WTC11 (cell line): ENCODE measurements around the gene LRP11. TPM values are rescaled to one million over a fixed set of nuclear protein-coding genes. Genes with fewer than 3 reads are reported as not detected.

Experiments used
- ATAC-seq: fragments of 200-7000 bp; cut with Tn5 transposase; 2 replicates; pipeline ENCODE4 v1.10.0; 2021; ENCODE audit warnings: mild to moderate bottlenecking, moderate library complexity
- CTCF ChIA-PET: fragments of 300-600 bp; sonication (Branson Sonifier 250); formaldehyde crosslinking; loops from one replicate; lab custom pipeline; 2021; ENCODE audit warnings: antibody characterized with exemption; lab: Charles Lee
- POLR2A ChIA-PET: fragments of 350-600 bp; sonication (Branson Sonifier 250); formaldehyde crosslinking; loops from one replicate; lab custom pipeline; 2021; ENCODE audit warnings: antibody characterized with exemption; lab: Charles Lee
- DNase-seq: peaks from one replicate; pipeline ENCODE4 v3.0.0; 2021; ENCODE audit warnings: low spot score
- H3K27ac Mint-ChIP-seq: 2 replicates; pipeline ENCODE4 v1.8.0; 2021; ENCODE audit warnings: mixed read lengths
- H3K27me3 Mint-ChIP-seq: 2 replicates; pipeline ENCODE4 v1.8.0; 2021; ENCODE audit warnings: low read depth, mild to moderate bottlenecking, moderate library complexity, mixed read lengths
- H3K36me3 Mint-ChIP-seq: 2 replicates; pipeline ENCODE4 v1.8.0; 2021; ENCODE audit warnings: mixed read lengths
- H3K4me1 Mint-ChIP-seq: 2 replicates; pipeline ENCODE4 v1.8.0; 2022; ENCODE audit warnings: mixed read lengths
- H3K4me3 Mint-ChIP-seq: 2 replicates; pipeline ENCODE4 v1.8.0; 2021; ENCODE audit warnings: mild to moderate bottlenecking, moderate library complexity, mixed read lengths
- H3K9me3 Mint-ChIP-seq: 2 replicates; pipeline ENCODE4 v1.8.0; 2021; ENCODE audit warnings: mixed read lengths
- ELF4 ChIP-seq: sonication (generic); formaldehyde crosslinking; IDR thresholded peaks from 2 replicates; pipeline ENCODE4 v1.8.1; 2022; ENCODE audit warnings: low read depth, mild to moderate bottlenecking, moderate library complexity, missing genetic modification reagents
- FOXP1 ChIP-seq: sonication (generic); formaldehyde crosslinking; IDR thresholded peaks from 2 replicates; pipeline ENCODE4 v1.8.0; 2022; ENCODE audit warnings: missing genetic modification reagents, mild to moderate bottlenecking, moderate library complexity, borderline replicate concordance
- TP53 ChIP-seq: sonication (generic); formaldehyde crosslinking; IDR thresholded peaks from 2 replicates; pipeline ENCODE4 v1.8.1; 2023; ENCODE audit warnings: mild to moderate bottlenecking, missing genetic modification reagents
- total RNA-seq: library from RNA; stranded (reverse); gene quantifications from 3 replicates; pipeline ENCODE4 v1.2.3, GENCODE V29; 2021
- TF ChIP-seq, protein P1 (sequence below): sonication (generic); formaldehyde crosslinking; IDR thresholded peaks from 2 replicates; pipeline ENCODE4 v1.8.0; 2023; ENCODE audit warnings: mild to moderate bottlenecking, missing genetic modification reagents
- TF ChIP-seq, protein P2 (sequence below): sonication (generic); formaldehyde crosslinking; IDR thresholded peaks from 2 replicates; pipeline ENCODE4 v1.8.1; 2023; ENCODE audit warnings: mild to moderate bottlenecking, missing genetic modification reagents
- TF ChIP-seq, protein P3 (sequence below): sonication (generic); formaldehyde crosslinking; IDR thresholded peaks from 2 replicates; pipeline ENCODE4 v1.8.0; 2022; ENCODE audit warnings: mild to moderate bottlenecking, missing genetic modification reagents
- TF ChIP-seq, protein P4 (sequence below): sonication (generic); formaldehyde crosslinking; conservative IDR thresholded peaks from 2 replicates; pipeline ENCODE4 v1.8.1; 2023; ENCODE audit warnings: mild to moderate bottlenecking, low read depth, missing genetic modification reagents, moderate library complexity
- TF ChIP-seq, protein P5 (sequence below): fragments of 250-450 bp; sonication (Bioruptor Pico); IDR thresholded peaks from 2 replicates; pipeline ENCODE4 v1.9.0; 2021; ENCODE audit warnings: mild to moderate bottlenecking
- TF ChIP-seq, protein P6 (sequence below): fragments of 250-450 bp; sonication (Bioruptor Pico); IDR thresholded peaks from 2 replicates; pipeline ENCODE4 v1.9.0; 2021; ENCODE audit warnings: mild to moderate bottlenecking, borderline replicate concordance
- TF ChIP-seq, protein P7 (sequence below): sonication (generic); formaldehyde crosslinking; IDR thresholded peaks from 2 replicates; pipeline ENCODE4 v1.8.0; 2022; ENCODE audit warnings: mild to moderate bottlenecking, missing genetic modification reagents
- TF ChIP-seq, protein P8 (sequence below): sonication (generic); formaldehyde crosslinking; IDR thresholded peaks from 2 replicates; pipeline ENCODE4 v1.8.1; 2023; ENCODE audit warnings: mild to moderate bottlenecking, missing genetic modification reagents, borderline replicate concordance

LRP11 gene
- total RNA-seq, 1 experiment from 2014 or later: 19.8 TPM

DNA sequence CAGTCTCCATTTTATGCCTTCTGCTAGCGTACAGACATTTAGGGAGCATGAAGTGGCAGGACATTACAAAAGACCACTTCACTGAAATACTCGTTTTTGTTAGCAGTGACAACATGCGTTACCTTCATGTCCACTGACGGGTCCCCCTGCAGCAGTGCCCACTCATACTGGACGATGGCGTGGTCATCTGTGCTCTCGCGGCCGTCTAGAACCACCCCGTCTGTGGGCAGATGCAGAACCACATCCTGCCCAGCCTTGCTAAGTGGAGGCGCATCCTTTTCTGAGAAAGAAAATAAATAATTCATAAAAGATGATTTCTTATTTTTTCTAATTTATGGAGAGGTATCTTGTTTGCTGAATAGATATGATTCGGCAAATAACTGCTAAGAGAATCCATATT lies 11.3 kb downstream of the LRP11 start:
- TF ChIP-seq, protein P1, sequence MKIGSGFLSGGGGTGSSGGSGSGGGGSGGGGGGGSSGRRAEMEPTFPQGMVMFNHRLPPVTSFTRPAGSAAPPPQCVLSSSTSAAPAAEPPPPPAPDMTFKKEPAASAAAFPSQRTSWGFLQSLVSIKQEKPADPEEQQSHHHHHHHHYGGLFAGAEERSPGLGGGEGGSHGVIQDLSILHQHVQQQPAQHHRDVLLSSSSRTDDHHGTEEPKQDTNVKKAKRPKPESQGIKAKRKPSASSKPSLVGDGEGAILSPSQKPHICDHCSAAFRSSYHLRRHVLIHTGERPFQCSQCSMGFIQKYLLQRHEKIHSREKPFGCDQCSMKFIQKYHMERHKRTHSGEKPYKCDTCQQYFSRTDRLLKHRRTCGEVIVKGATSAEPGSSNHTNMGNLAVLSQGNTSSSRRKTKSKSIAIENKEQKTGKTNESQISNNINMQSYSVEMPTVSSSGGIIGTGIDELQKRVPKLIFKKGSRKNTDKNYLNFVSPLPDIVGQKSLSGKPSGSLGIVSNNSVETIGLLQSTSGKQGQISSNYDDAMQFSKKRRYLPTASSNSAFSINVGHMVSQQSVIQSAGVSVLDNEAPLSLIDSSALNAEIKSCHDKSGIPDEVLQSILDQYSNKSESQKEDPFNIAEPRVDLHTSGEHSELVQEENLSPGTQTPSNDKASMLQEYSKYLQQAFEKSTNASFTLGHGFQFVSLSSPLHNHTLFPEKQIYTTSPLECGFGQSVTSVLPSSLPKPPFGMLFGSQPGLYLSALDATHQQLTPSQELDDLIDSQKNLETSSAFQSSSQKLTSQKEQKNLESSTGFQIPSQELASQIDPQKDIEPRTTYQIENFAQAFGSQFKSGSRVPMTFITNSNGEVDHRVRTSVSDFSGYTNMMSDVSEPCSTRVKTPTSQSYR: no peak
- TF ChIP-seq, protein P2, sequence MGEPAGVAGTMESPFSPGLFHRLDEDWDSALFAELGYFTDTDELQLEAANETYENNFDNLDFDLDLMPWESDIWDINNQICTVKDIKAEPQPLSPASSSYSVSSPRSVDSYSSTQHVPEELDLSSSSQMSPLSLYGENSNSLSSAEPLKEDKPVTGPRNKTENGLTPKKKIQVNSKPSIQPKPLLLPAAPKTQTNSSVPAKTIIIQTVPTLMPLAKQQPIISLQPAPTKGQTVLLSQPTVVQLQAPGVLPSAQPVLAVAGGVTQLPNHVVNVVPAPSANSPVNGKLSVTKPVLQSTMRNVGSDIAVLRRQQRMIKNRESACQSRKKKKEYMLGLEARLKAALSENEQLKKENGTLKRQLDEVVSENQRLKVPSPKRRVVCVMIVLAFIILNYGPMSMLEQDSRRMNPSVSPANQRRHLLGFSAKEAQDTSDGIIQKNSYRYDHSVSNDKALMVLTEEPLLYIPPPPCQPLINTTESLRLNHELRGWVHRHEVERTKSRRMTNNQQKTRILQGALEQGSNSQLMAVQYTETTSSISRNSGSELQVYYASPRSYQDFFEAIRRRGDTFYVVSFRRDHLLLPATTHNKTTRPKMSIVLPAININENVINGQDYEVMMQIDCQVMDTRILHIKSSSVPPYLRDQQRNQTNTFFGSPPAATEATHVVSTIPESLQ (CRISPR knock-in tag): no peak
- TF ChIP-seq, protein P3, sequence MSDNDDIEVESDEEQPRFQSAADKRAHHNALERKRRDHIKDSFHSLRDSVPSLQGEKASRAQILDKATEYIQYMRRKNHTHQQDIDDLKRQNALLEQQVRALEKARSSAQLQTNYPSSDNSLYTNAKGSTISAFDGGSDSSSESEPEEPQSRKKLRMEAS: no peak
- TF ChIP-seq FOXP1 (CRISPR knock-in tag) (no peak), TP53 (no peak), ELF4 (CRISPR knock-in tag) (no peak)
- TF ChIP-seq, protein P4, sequence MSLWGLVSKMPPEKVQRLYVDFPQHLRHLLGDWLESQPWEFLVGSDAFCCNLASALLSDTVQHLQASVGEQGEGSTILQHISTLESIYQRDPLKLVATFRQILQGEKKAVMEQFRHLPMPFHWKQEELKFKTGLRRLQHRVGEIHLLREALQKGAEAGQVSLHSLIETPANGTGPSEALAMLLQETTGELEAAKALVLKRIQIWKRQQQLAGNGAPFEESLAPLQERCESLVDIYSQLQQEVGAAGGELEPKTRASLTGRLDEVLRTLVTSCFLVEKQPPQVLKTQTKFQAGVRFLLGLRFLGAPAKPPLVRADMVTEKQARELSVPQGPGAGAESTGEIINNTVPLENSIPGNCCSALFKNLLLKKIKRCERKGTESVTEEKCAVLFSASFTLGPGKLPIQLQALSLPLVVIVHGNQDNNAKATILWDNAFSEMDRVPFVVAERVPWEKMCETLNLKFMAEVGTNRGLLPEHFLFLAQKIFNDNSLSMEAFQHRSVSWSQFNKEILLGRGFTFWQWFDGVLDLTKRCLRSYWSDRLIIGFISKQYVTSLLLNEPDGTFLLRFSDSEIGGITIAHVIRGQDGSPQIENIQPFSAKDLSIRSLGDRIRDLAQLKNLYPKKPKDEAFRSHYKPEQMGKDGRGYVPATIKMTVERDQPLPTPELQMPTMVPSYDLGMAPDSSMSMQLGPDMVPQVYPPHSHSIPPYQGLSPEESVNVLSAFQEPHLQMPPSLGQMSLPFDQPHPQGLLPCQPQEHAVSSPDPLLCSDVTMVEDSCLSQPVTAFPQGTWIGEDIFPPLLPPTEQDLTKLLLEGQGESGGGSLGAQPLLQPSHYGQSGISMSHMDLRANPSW (CRISPR knock-in tag): no peak
- TF ChIP-seq, protein P5, sequence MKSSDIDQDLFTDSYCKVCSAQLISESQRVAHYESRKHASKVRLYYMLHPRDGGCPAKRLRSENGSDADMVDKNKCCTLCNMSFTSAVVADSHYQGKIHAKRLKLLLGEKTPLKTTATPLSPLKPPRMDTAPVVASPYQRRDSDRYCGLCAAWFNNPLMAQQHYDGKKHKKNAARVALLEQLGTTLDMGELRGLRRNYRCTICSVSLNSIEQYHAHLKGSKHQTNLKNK (CRISPR knock-in tag): no peak
- TF ChIP-seq, protein P6, sequence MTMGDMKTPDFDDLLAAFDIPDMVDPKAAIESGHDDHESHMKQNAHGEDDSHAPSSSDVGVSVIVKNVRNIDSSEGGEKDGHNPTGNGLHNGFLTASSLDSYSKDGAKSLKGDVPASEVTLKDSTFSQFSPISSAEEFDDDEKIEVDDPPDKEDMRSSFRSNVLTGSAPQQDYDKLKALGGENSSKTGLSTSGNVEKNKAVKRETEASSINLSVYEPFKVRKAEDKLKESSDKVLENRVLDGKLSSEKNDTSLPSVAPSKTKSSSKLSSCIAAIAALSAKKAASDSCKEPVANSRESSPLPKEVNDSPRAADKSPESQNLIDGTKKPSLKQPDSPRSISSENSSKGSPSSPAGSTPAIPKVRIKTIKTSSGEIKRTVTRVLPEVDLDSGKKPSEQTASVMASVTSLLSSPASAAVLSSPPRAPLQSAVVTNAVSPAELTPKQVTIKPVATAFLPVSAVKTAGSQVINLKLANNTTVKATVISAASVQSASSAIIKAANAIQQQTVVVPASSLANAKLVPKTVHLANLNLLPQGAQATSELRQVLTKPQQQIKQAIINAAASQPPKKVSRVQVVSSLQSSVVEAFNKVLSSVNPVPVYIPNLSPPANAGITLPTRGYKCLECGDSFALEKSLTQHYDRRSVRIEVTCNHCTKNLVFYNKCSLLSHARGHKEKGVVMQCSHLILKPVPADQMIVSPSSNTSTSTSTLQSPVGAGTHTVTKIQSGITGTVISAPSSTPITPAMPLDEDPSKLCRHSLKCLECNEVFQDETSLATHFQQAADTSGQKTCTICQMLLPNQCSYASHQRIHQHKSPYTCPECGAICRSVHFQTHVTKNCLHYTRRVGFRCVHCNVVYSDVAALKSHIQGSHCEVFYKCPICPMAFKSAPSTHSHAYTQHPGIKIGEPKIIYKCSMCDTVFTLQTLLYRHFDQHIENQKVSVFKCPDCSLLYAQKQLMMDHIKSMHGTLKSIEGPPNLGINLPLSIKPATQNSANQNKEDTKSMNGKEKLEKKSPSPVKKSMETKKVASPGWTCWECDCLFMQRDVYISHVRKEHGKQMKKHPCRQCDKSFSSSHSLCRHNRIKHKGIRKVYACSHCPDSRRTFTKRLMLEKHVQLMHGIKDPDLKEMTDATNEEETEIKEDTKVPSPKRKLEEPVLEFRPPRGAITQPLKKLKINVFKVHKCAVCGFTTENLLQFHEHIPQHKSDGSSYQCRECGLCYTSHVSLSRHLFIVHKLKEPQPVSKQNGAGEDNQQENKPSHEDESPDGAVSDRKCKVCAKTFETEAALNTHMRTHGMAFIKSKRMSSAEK (CRISPR knock-in tag): no peak
- TF ChIP-seq, protein P7, sequence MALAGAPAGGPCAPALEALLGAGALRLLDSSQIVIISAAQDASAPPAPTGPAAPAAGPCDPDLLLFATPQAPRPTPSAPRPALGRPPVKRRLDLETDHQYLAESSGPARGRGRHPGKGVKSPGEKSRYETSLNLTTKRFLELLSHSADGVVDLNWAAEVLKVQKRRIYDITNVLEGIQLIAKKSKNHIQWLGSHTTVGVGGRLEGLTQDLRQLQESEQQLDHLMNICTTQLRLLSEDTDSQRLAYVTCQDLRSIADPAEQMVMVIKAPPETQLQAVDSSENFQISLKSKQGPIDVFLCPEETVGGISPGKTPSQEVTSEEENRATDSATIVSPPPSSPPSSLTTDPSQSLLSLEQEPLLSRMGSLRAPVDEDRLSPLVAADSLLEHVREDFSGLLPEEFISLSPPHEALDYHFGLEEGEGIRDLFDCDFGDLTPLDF (CRISPR knock-in tag): no peak
- TF ChIP-seq, protein P8, sequence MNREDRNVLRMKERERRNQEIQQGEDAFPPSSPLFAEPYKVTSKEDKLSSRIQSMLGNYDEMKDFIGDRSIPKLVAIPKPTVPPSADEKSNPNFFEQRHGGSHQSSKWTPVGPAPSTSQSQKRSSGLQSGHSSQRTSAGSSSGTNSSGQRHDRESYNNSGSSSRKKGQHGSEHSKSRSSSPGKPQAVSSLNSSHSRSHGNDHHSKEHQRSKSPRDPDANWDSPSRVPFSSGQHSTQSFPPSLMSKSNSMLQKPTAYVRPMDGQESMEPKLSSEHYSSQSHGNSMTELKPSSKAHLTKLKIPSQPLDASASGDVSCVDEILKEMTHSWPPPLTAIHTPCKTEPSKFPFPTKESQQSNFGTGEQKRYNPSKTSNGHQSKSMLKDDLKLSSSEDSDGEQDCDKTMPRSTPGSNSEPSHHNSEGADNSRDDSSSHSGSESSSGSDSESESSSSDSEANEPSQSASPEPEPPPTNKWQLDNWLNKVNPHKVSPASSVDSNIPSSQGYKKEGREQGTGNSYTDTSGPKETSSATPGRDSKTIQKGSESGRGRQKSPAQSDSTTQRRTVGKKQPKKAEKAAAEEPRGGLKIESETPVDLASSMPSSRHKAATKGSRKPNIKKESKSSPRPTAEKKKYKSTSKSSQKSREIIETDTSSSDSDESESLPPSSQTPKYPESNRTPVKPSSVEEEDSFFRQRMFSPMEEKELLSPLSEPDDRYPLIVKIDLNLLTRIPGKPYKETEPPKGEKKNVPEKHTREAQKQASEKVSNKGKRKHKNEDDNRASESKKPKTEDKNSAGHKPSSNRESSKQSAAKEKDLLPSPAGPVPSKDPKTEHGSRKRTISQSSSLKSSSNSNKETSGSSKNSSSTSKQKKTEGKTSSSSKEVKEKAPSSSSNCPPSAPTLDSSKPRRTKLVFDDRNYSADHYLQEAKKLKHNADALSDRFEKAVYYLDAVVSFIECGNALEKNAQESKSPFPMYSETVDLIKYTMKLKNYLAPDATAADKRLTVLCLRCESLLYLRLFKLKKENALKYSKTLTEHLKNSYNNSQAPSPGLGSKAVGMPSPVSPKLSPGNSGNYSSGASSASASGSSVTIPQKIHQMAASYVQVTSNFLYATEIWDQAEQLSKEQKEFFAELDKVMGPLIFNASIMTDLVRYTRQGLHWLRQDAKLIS (CRISPR knock-in tag): no peak
- TF ChIP-seq, all 79 proteins: peak for 0
- no peaks in the 10 kb centered on the region for H3K27me3 Mint-ChIP-seq
- no peak for ATAC-seq
- H3K27ac Mint-ChIP-seq: no peak overlapping the region
- ChIA-PET POLR2A (no interaction called here), CTCF (interaction anchor here (0.9 kb wide), 1 partner anchor 12 kb away, joined by 4 read pairs; no protein-coding TSS in a partner anchor)
- H3K4me3 Mint-ChIP-seq: no peak overlapping the region
- H3K9me3 Mint-ChIP-seq: no peaks in the 10 kb centered on the region
- H3K4me1 Mint-ChIP-seq: peaks cover 31% of the 10 kb centered on the region
- DNase-seq: no peak
- H3K36me3 Mint-ChIP-seq: no peaks in the 10 kb centered on the region
